Transverse colon (tissue), 4 donors: ENCODE data around the gene CCDC186.

Experiments
- CTCF ChIP-seq, 5 experiments: fragments of 200-600 bp in 3 of 5; fragments of 450-650 bp in 2 of 5; sonication (generic) in 3 of 5; IDR thresholded peaks; 1 replicate in 2 of 5; 2 replicates in 3 of 5; pipeline ENCODE4 v1.5.1; 2016 to 2017; ENCODE audit warnings: antibody characterized with exemption in 5 of 5, inconsistent platforms in 3 of 5, mild to moderate bottlenecking in 2 of 5, moderate library complexity in 1 of 5
- EP300 ChIP-seq: sonication (generic); formaldehyde crosslinking; IDR thresholded peaks from one replicate; pipeline ENCODE4 v1.6.1; 2017; ENCODE audit warnings: antibody characterized with exemption, low read depth
- POLR2A ChIP-seq: fragments of 450-650 bp; IDR thresholded peaks from one replicate; pipeline ENCODE4 v1.6.1; 2016; ENCODE audit warnings: antibody characterized with exemption, mild to moderate bottlenecking, moderate library complexity
- POLR2AphosphoS5 ChIP-seq, 3 donors: sonication (generic); formaldehyde crosslinking; IDR thresholded peaks; one replicate each; pipeline ENCODE4 v1.6.1; 2016; ENCODE audit warnings: antibody characterized with exemption in 3 of 3

GRCh38 chr10:114172216-114172615 is 1.8 kb downstream of the CCDC186 start:
- no peak for TF ChIP-seq CTCF (IDR thresholded peaks at IDR 0.05)
- no peak for TF ChIP-seq POLR2A
- TF ChIP-seq EP300, result no peak
- no peak for TF ChIP-seq POLR2AphosphoS5 (IDR thresholded peaks at IDR 0.05)
